Natural killer cell (primary cell): ENCODE measurements around the gene NUBP2. TPM values are rescaled to one million over a fixed set of nuclear protein-coding genes. Genes with fewer than 3 reads are reported as not detected.

ENCODE experiments used
- ATAC-seq, 3 donors: fragments of 150-1000 bp in 2 of 3; fragments of 200-7000 bp in 1 of 3; cut with Tn5 transposase; 1 replicate in 1 of 3; 2 replicates in 2 of 3; pipeline ENCODE4 v1.10.0; 2021; ENCODE audit warnings: mild to moderate bottlenecking in 2 of 3, moderate library complexity in 2 of 3
- DNase-seq, 2 donors: peaks; one replicate each; pipeline versions ENCODE4 v3.0.0 to v3.0.0-alpha.2; 2013 to 2021; ENCODE audit warnings: mixed read lengths in 1 of 2
- H3K27ac ChIP-seq: one replicate; pipeline ENCODE4 v1.5.1; 2013; ENCODE audit warnings: mild to moderate bottlenecking, low read length
- H3K27me3 ChIP-seq: one replicate; pipeline ENCODE4 v1.6.1; 2013; ENCODE audit warnings: low read length; ENCODE audit not compliant: control insufficient read depth, insufficient read depth
- H3K36me3 ChIP-seq: one replicate; pipeline ENCODE4 v1.6.1; 2013; ENCODE audit warnings: low read length; ENCODE audit not compliant: control insufficient read depth, insufficient read depth
- H3K4me1 ChIP-seq: one replicate; pipeline ENCODE4 v1.6.1; 2013; ENCODE audit warnings: low read length; ENCODE audit not compliant: control insufficient read depth, insufficient read depth
- H3K4me3 ChIP-seq: one replicate; pipeline ENCODE4 v1.5.1; 2013; ENCODE audit warnings: low read length
- H3K9me3 ChIP-seq: one replicate; pipeline ENCODE4 v1.6.1; 2013; ENCODE audit warnings: low read length; ENCODE audit not compliant: control insufficient read depth, insufficient read depth
- H3K27ac Mint-ChIP-seq, 2 donors: one replicate each; pipeline ENCODE4 v1.8.0; 2022; ENCODE audit warnings: mild to moderate bottlenecking in 2 of 2, mixed read lengths in 2 of 2, moderate library complexity in 1 of 2
- H3K27me3 Mint-ChIP-seq, 2 donors: one replicate each; pipeline ENCODE4 v1.8.0; 2022; ENCODE audit warnings: low read depth in 2 of 2, mixed read lengths in 2 of 2
- H3K36me3 Mint-ChIP-seq: one replicate; pipeline ENCODE4 v1.8.0; 2022; ENCODE audit warnings: mixed read lengths
- H3K4me1 Mint-ChIP-seq, 2 donors: one replicate each; pipeline ENCODE4 v1.8.0; 2022; ENCODE audit warnings: mixed read lengths in 2 of 2
- H3K4me3 Mint-ChIP-seq: one replicate; pipeline ENCODE4 v1.8.0; 2022; ENCODE audit warnings: mild to moderate bottlenecking, moderate library complexity, mixed read lengths
- H3K9me3 Mint-ChIP-seq, 2 donors: one replicate each; pipeline ENCODE4 v1.8.0; 2022; ENCODE audit warnings: mixed read lengths in 2 of 2
- WGBS: methylation state at CpG from one replicate; pipeline ENCODE4 v1.1.7; 2013; ENCODE audit warnings: missing lambda C conversion rate; ENCODE audit not compliant: insufficient coverage; 5-methylcytosine and 5-hydroxymethylcytosine counted together
- intact Hi-C: fragments of 100-400 bp; cut with micrococcal nuclease; formaldehyde crosslinking; loops from one replicate; pipeline ENCODE4 v1.14.2; 2022
- total RNA-seq, 4 donors: library from RNA; stranded (reverse); fragments of 120-200 nt in 1 of 4; gene quantifications; one replicate each; pipeline versions ENCODE4 v1.2.3 to v1.2.4, GENCODE V29; 2013 to 2022
- TF ChIP-seq, protein P1 (sequence below): fragments of 200-600 bp; IDR thresholded peaks from one replicate; pipeline ENCODE4 v1.8.0; 2022; ENCODE audit warnings: antibody characterized with exemption

NUBP2 gene
- total RNA-seq, 3 donors from 2014 or later (not counting 1 experiment from before 2014, with no cell fraction given) = 39.5 to 51.9 (median 49.4) TPM

DNA sequence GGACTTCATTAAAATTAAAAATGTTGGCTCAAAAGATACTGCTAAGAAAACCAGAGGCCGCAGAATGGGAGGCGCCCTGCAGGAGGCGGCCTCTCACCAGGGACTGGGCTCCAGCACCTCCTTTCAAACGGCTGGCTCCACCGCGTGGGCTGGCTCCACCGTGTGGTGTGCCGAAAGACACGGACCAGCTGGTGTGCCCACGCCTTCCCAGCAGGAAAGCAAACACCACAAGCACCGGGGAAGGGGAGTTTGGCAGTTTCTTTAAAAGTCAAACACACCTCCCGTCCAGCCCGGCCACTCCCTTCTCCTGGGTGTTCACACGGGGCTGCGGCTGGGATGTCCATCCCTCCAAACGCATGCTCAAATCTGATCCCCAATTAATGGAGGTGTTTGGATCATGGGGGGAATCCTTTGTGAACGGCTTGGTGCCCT lies 30.0 kb downstream of the NUBP2 start:
- intact Hi-C loops = no loop called here
- TF ChIP-seq, protein P1, sequence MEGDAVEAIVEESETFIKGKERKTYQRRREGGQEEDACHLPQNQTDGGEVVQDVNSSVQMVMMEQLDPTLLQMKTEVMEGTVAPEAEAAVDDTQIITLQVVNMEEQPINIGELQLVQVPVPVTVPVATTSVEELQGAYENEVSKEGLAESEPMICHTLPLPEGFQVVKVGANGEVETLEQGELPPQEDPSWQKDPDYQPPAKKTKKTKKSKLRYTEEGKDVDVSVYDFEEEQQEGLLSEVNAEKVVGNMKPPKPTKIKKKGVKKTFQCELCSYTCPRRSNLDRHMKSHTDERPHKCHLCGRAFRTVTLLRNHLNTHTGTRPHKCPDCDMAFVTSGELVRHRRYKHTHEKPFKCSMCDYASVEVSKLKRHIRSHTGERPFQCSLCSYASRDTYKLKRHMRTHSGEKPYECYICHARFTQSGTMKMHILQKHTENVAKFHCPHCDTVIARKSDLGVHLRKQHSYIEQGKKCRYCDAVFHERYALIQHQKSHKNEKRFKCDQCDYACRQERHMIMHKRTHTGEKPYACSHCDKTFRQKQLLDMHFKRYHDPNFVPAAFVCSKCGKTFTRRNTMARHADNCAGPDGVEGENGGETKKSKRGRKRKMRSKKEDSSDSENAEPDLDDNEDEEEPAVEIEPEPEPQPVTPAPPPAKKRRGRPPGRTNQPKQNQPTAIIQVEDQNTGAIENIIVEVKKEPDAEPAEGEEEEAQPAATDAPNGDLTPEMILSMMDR = no peak
- peak in 1 of 2 donors; percentile 68 for DNase-seq
- H3K4me3 Mint-ChIP-seq = no peak overlapping the region
- H3K36me3 Mint-ChIP-seq = no peaks in the 10 kb centered on the region
- peak overlapping the region in 1 of 2 donors; percentile 71 for H3K27ac Mint-ChIP-seq
- H3K4me1 ChIP-seq = no peaks in the 10 kb centered on the region
- H3K4me3 ChIP-seq = no peak overlapping the region
- H3K36me3 ChIP-seq = peaks cover 28% of the 10 kb centered on the region
- no peaks in the 10 kb centered on the region for H3K27me3 Mint-ChIP-seq
- peak; percentile 50 to 72 (median 53) for ATAC-seq
- no peaks in the 10 kb centered on the region for H3K9me3 Mint-ChIP-seq
- no peak overlapping the region for H3K27ac ChIP-seq
- peaks cover 7 to 8% of the 10 kb centered on the region in 2 donors for H3K4me1 Mint-ChIP-seq
- WGBS = 52% methylated on average over 17 of the region's 17 CpGs
- H3K9me3 ChIP-seq = no peaks in the 10 kb centered on the region
- H3K27me3 ChIP-seq = no peaks in the 10 kb centered on the region

- 98% methylated on average over 10 of the region's 11 CpGs for WGBS
- Mint-ChIP-seq H3K36me3 (no peaks in the 10 kb centered on the region), H3K27ac (no peak overlapping the region), H3K4me1 (peaks cover 7 to 8% of the 10 kb centered on the region in 2 donors), H3K4me3 (no peak overlapping the region), H3K9me3 (no peaks in the 10 kb centered on the region), H3K27me3 (no peaks in the 10 kb centered on the region)
- Histone ChIP-seq H3K9me3 (no peaks in the 10 kb centered on the region), H3K27ac (no peak overlapping the region), H3K27me3 (no peaks in the 10 kb centered on the region), H3K36me3 (peaks cover 30% of the 10 kb centered on the region), H3K4me1 (no peaks in the 10 kb centered on the region), H3K4me3 (no peak overlapping the region)
- TF ChIP-seq, protein P1 = no peak
- DNase-seq (no peak), ATAC-seq (no peak)
- intact Hi-C loops = no loop called here
These were observed 32.7 kb downstream of the NUBP2 start for GRCh38 chr16:1815461-1815860.

DNA sequence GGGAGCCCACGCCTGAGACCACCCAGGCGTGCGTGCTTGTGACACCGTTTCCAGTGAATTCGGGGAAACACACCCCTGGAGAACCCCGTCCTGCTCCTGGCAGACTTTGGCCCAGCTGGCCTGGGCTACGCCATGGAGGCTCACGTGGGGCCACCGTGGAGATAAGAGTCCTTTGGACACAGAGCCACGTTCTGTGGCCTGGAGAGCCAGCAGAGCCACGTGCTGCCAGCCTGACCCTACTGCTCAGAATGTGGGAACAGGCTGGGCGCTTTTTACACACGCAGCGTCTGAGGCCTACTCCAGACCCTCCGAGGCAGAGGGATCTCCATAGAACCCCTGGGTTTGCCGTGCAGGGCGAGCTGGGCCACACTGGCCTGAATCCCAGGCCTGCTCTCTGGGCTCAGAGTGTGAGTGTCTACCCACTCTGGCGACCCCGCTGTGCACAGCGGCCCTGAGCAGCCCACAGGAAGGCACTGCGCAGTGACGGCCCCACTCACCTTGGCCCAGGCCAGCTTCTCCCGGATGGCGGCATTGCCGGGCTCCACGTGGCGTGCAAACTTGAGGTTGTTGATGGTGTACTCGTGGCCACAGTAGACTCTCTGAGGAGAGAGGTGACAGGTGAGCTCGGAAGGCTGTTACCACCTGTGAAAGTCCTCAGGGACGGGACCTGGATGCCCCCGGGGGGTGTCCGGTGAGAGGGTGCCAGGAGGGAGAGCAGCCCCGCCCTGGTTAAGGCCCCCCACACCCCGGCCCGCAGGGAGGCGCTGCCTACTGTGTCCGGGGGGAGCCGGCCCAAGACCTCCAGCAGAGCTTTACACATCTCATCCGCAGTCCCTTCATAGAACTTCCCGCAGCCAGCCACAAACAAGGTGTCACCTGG lies 33.9 kb downstream of the NUBP2 start:
- Mint-ChIP-seq H3K27me3 (no peaks in the 10 kb centered on the region), H3K36me3 (no peaks in the 10 kb centered on the region), H3K4me3 (no peak overlapping the region), H3K4me1 (peaks cover 7 to 8% of the 10 kb centered on the region in 2 donors), H3K27ac (no peak overlapping the region), H3K9me3 (no peaks in the 10 kb centered on the region)
- WGBS = 96% methylated on average over 40 of the region's 40 CpGs
- ATAC-seq (no peak), DNase-seq (no peak)
- H3K27me3 ChIP-seq = no peaks in the 10 kb centered on the region
- TF ChIP-seq, protein P1 = no peak
- intact Hi-C loops = no loop called here
- H3K27ac ChIP-seq = no peak overlapping the region
- H3K36me3 ChIP-seq = peaks cover 37% of the 10 kb centered on the region
- H3K9me3 ChIP-seq = no peaks in the 10 kb centered on the region
- H3K4me3 ChIP-seq = no peak overlapping the region
- H3K4me1 ChIP-seq = no peaks in the 10 kb centered on the region
